ENCODE data around the gene ADORA1. TPM values are rescaled to one million over a fixed set of nuclear protein-coding genes. Genes with fewer than 3 reads are reported as not detected.

The ADORA1 gene
- total and polyA plus RNA-seq, 11 donors = 0.81 to 17.8 (median 9.5) TPM

- H3K27me3 ChIP-seq = peaks cover 0 to 3% (median 0%) of the 10 kb centered on the region in 9 donors
- intact Hi-C loops (cut with DNase I) = no loop called here
- H3K36me3 ChIP-seq = peaks cover 0 to 5% (median 0%) of the 10 kb centered on the region in 9 donors
- DNase-seq (peak in 1 of 5 donors; percentile 33), ATAC-seq (no peak)
- no peak for TF ChIP-seq CTCF (IDR thresholded peaks at IDR 0.05)
- no peak for TF ChIP-seq POLR2A (IDR thresholded peaks at IDR 0.05)
- no peak overlapping the region for H3K27ac ChIP-seq
- H3K4me1 ChIP-seq = no peaks in the 10 kb centered on the region
- H3K9me3 ChIP-seq = no peaks in the 10 kb centered on the region
- H3K4me3 ChIP-seq = no peak overlapping the region
- WGBS, 4 donors = 78 to 84% (median 81%) methylated on average over 20 to 23 of the region's 23 CpGs
Measured at GRCh38 chr1:203167026-203167912, 39.7 kb downstream of the ADORA1 start.

GRCh38 chr1:203167913-203168200, 40.3 kb downstream of the ADORA1 start:
- intact Hi-C loops (cut with DNase I) = no loop called here
- Histone ChIP-seq H3K4me3 (no peak overlapping the region), H3K9me3 (no peaks in the 10 kb centered on the region), H3K27ac (no peak overlapping the region), H3K27me3 (peaks cover 0 to 3% (median 0%) of the 10 kb centered on the region in 9 donors), H3K4me1 (no peaks in the 10 kb centered on the region), H3K36me3 (peaks cover 0 to 5% (median 0%) of the 10 kb centered on the region in 9 donors)
- DNase-seq (peak in 1 of 5 donors; percentile 33), ATAC-seq (no peak)
- 71 to 95% (median 93%) methylated on average over 1 to 5 of the region's 5 CpGs for WGBS, 4 donors
- TF ChIP-seq CTCF (IDR thresholded peaks at IDR 0.05) (no peak), POLR2A (IDR thresholded peaks at IDR 0.05) (no peak)

- Histone ChIP-seq H3K4me1 (no peaks in the 10 kb centered on the region), H3K27me3 (peaks cover 0 to 3% (median 0%) of the 10 kb centered on the region in 9 donors), H3K27ac (no peak overlapping the region), H3K4me3 (no peak overlapping the region), H3K9me3 (no peaks in the 10 kb centered on the region), H3K36me3 (peaks cover 0 to 5% (median 0%) of the 10 kb centered on the region in 9 donors)
- ATAC-seq (no peak), DNase-seq (peak in 1 of 5 donors; percentile 20)
- 89 to 96% (median 93%) methylated on average over 9 to 12 of the region's 12 CpGs for WGBS, 4 donors
- TF ChIP-seq CTCF (IDR thresholded peaks at IDR 0.05) = no peak
- TF ChIP-seq POLR2A (IDR thresholded peaks at IDR 0.05) = no peak
- intact Hi-C loops (cut with DNase I) = no loop called here
Measured at GRCh38 chr1:203168256-203168786, 40.8 kb downstream of the ADORA1 start.

GRCh38 chr1:203168991-203169390, 41.5 kb downstream of the ADORA1 start:
- intact Hi-C loops (cut with DNase I) = no loop called here
- Histone ChIP-seq H3K4me3 (no peak overlapping the region), H3K4me1 (no peaks in the 10 kb centered on the region), H3K27me3 (peaks cover 0 to 3% (median 0%) of the 10 kb centered on the region in 9 donors), H3K27ac (no peak overlapping the region), H3K36me3 (peaks cover 0 to 5% (median 0%) of the 10 kb centered on the region in 9 donors), H3K9me3 (no peaks in the 10 kb centered on the region)
- DNase-seq (peak in 1 of 5 donors; percentile 21), ATAC-seq (no peak)
- WGBS, 4 donors = 88 to 97% (median 96%) methylated on average over 7 to 9 of the region's 9 CpGs
- TF ChIP-seq CTCF (IDR thresholded peaks at IDR 0.05) = no peak
- TF ChIP-seq POLR2A (IDR thresholded peaks at IDR 0.05) = no peak

Data from heart left ventricle (tissue), 16 donors.